ENCODE data around the gene AFF3. TPM values are rescaled to one million over a fixed set of nuclear protein-coding genes. Genes with fewer than 3 reads are reported as not detected.

AFF3 gene
- total RNA-seq, 6 experiments from 2014 or later, result 1.3 to 7.3 (median 6.4) TPM

DNA sequence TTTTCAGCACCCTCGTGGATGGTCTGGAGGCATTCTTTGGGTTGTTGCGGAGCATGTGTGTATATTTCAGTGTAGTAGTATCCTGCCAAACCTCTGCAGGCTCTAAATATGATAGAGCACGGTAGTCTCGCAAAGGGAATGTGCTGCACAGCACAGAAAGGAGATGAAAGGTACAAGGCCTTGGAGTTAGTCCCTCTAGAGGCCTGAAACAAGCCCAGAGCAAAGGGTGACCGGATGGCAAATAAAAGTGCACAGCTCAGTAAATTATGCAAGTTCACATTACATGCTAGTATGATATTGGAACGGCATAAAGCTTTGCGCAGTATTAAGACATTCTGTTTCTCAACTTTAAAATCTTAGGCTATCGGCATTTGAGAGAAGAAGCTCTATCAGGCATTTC lies 358.1 kb downstream of the AFF3 start:
- no peak for TF ChIP-seq POLR2A (IDR thresholded peaks at IDR 0.05)
- TF ChIP-seq, protein P1, sequence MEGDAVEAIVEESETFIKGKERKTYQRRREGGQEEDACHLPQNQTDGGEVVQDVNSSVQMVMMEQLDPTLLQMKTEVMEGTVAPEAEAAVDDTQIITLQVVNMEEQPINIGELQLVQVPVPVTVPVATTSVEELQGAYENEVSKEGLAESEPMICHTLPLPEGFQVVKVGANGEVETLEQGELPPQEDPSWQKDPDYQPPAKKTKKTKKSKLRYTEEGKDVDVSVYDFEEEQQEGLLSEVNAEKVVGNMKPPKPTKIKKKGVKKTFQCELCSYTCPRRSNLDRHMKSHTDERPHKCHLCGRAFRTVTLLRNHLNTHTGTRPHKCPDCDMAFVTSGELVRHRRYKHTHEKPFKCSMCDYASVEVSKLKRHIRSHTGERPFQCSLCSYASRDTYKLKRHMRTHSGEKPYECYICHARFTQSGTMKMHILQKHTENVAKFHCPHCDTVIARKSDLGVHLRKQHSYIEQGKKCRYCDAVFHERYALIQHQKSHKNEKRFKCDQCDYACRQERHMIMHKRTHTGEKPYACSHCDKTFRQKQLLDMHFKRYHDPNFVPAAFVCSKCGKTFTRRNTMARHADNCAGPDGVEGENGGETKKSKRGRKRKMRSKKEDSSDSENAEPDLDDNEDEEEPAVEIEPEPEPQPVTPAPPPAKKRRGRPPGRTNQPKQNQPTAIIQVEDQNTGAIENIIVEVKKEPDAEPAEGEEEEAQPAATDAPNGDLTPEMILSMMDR (IDR thresholded peaks at IDR 0.05), result peak in 1 of 4 donors; percentile 15
- Histone ChIP-seq H3K4me1 (peaks cover 0 to 26% (median 0%) of the 10 kb centered on the region in 4 donors), H3K27ac (no peak overlapping the region), H3K36me3 (no peaks in the 10 kb centered on the region), H3K9me3 (no peaks in the 10 kb centered on the region), H3K4me3 (no peak overlapping the region), H3K27me3 (no peaks in the 10 kb centered on the region)
- intact Hi-C loops (cut with DNase I), result no loop called here
- 46% methylated on average over 8 of the region's 8 CpGs for WGBS (ENCODE audit: insufficient coverage, low coverage, low lambda C conversion rate, missing lambda C conversion rate)
- no peak for DNase-seq
- peak; percentile 77 to 83 (median 80) for ATAC-seq

DNA sequence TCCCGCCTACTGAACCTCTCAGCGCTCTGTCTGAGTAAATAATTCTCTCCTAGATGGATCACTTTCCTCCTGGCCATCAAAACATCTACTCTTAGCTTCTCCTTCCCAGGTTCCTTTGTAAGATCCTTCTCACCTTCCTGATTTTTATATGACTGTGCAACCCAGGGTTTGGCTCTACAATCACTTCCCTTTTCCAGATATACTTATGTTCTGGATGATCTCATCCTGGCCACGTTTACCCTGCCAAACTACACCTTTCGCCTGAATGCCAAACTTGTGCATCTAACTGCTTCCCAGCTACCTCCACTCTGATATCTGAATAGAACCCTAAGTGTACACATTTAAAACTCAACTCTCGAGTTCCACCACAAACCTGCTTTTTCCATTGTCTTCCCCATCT lies 362.1 kb downstream of the AFF3 start:
- Histone ChIP-seq H3K9me3 (no peaks in the 10 kb centered on the region), H3K4me1 (peaks cover 0 to 23% (median 0%) of the 10 kb centered on the region in 4 donors), H3K4me3 (no peak overlapping the region), H3K27me3 (no peaks in the 10 kb centered on the region), H3K36me3 (no peaks in the 10 kb centered on the region), H3K27ac (no peak overlapping the region)
- TF ChIP-seq, protein P1 (IDR thresholded peaks at IDR 0.05), result no peak
- no peak for TF ChIP-seq POLR2A (IDR thresholded peaks at IDR 0.05)
- ATAC-seq (no peak), DNase-seq (no peak)
- 73% methylated on average over 5 of the region's 5 CpGs for WGBS (ENCODE audit: insufficient coverage, low coverage, low lambda C conversion rate, missing lambda C conversion rate)
- intact Hi-C loops (cut with DNase I), result no loop called here

DNA sequence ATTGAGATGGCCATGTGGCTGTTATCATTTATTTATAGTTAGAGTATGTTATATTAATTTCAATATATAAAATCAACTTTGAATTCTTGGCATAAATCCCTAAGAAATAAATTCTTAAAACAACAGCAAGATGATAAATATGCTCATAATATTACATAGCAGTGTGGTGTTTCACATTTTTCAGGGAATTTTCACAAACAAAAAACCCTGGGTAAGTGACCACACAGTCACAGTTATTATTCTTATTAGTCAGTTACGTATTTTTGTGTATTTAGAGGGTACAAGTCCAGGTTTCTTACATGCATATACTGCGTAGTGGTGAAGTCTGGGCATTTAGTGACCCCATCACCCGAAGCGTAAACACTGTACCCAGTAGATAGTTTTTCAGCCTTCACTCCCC lies 363.1 kb downstream of the AFF3 start:
- H3K36me3 ChIP-seq, result no peaks in the 10 kb centered on the region
- 89% methylated on average over 4 of the region's 4 CpGs for WGBS (ENCODE audit: insufficient coverage, low coverage, low lambda C conversion rate, missing lambda C conversion rate)
- H3K9me3 ChIP-seq, result no peaks in the 10 kb centered on the region
- no peak for TF ChIP-seq POLR2A (IDR thresholded peaks at IDR 0.05)
- TF ChIP-seq, protein P1 (IDR thresholded peaks at IDR 0.05), result no peak
- peaks cover 0 to 13% (median 0%) of the 10 kb centered on the region in 4 donors for H3K4me1 ChIP-seq
- no peak for DNase-seq
- H3K4me3 ChIP-seq, result no peak overlapping the region
- intact Hi-C loops (cut with DNase I), result no loop called here
- no peaks in the 10 kb centered on the region for H3K27me3 ChIP-seq
- no peak overlapping the region for H3K27ac ChIP-seq
- ATAC-seq, result no peak

DNA sequence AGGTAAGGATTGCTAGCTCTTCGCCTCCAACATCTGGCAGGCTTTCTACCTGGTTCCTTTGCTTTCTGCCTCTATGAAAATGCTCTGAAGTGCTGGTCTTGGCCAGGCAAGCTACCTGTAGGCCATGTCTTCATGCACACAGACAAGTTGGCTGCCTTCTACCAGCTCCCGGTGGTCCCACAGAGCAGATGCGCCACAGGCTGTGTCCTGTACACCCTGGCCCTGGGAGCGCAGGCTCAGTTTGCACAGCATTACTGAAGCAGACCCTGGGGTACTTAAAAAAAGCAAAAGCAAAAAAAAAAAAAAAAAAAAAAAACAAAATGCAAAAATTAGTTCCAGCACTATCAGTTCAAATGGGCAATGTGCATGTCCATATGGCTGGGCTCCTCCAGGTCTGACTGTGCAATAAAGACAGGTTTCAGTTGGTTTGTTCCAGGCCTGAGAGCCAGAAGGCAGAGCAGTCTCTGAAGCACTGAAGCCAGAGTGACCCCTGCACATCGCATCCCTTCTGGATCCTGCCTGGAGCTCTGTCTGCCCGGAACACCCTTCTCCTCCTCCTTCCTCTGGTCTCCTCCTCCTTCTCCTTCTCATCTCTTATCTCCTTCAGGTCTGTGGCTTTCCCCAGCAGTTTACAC lies 364.6 kb downstream of the AFF3 start:
- Histone ChIP-seq H3K27ac (no peak overlapping the region), H3K4me1 (no peaks in the 10 kb centered on the region), H3K27me3 (no peaks in the 10 kb centered on the region), H3K4me3 (no peak overlapping the region), H3K36me3 (no peaks in the 10 kb centered on the region), H3K9me3 (no peaks in the 10 kb centered on the region)
- no peak for TF ChIP-seq POLR2A (IDR thresholded peaks at IDR 0.05)
- TF ChIP-seq, protein P1 (IDR thresholded peaks at IDR 0.05), result no peak
- intact Hi-C loops (cut with DNase I), result no loop called here
- DNase-seq (no peak), ATAC-seq (no peak)
- 95% methylated on average over 4 of the region's 6 CpGs for WGBS (ENCODE audit: insufficient coverage, low coverage, low lambda C conversion rate, missing lambda C conversion rate)

Data from right lobe of liver (tissue), 6 donors.